ENCODE results near the gene ADORA2A. TPM values are rescaled to one million over a fixed set of nuclear protein-coding genes. Genes with fewer than 3 reads are reported as not detected.

ADORA2A gene
- total and polyA plus RNA-seq, 5 donors = 3.7 to 6.6 (median 5.2) TPM

DNA sequence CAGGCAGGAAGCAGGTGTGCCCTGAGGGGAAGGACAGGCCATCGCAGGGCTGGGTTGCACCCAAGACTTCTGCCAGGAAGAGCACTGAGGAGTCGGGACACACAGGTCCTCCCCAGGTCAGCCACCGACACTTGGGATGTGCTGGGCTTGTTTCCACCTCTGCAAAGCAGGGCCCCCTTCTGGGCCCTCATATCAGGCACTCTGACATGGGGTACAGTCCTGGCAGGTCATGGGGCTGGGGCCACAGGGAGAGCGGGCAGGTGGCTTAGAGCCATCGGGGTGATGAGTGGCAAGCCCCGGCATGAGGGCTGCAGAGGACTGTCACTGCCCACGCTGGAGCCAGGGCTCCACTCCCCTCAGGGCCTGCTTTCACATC is 7.9 kb upstream of the ADORA2A start:
- H3K9me3 ChIP-seq (ENCODE audit: control insufficient read depth, low read length) = no peaks in the 10 kb centered on the region
- no peaks in the 10 kb centered on the region for H3K27me3 ChIP-seq (ENCODE audit: control insufficient read depth, insufficient read depth)
- intact Hi-C loops (cut with DNase I) = loop anchor here in 1 of 4 donors (10.0 kb wide), 1 partner anchor 95 kb away; no protein-coding TSS in a partner anchor
- ATAC-seq (no peak), DNase-seq (peak in 2 of 3 donors; percentile 46 to 55)
- no peak overlapping the region for H3K27ac ChIP-seq (ENCODE audit: low read length)
- no peak overlapping the region for H3K4me3 ChIP-seq (ENCODE audit: low read length)
- H3K4me1 ChIP-seq (ENCODE audit: control insufficient read depth, insufficient read depth, low read length) = peaks cover 6% of the 10 kb centered on the region
- WGBS = 50% methylated on average over 7 of the region's 7 CpGs

DNA sequence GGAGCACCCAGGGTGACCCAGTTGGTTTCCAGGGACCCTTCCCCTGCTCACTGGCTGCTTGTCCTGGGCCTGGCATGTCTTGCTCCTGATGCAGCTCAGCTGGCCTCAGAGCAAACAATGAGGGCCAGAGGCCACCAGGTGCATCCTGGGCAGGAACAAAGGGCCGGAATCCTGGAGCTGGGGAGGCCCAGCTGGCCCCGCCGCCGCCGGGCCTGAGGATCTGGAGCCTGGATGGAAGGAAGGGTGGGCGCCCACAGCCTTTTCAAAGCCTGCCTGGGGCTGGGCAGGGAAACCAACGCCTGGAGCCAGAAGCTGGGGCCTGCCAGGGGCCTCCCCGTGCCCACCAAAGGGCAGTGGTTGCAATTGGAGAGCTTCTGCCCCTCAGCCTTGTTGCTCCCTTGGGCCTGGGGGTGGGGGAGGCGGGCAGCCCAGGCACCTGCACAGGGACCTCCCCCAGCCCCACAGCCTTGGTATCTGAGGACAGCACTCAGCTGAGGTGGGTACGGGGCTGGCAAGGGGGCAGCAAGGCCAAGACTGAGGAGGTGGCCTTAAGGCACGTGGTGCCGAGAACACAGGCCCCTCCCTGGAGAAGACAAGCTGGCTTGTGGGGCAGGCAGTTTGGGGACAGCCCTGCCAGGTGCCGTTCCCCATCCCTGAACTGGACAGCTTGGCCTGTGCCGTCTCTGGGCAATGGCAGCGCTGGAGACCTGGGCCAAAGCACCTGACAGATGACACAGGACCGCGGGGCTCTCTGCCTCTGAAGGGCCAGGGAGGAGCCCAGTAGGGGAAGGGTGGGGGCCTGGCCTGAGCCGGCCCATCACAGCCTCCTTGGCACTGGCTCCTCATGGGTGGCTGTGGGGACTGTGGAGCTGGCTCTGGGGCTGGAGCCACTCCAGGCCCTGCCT is 7.1 kb upstream of the ADORA2A start:
- Histone ChIP-seq H3K9me3 (ENCODE audit: control insufficient read depth, low read length) (no peaks in the 10 kb centered on the region), H3K27me3 (ENCODE audit: control insufficient read depth, insufficient read depth) (no peaks in the 10 kb centered on the region), H3K27ac (ENCODE audit: low read length) (peak overlapping the region; percentile 6), H3K4me1 (ENCODE audit: control insufficient read depth, insufficient read depth, low read length) (peaks cover 6% of the 10 kb centered on the region), H3K4me3 (ENCODE audit: low read length) (no peak overlapping the region)
- DNase-seq = peak in 2 of 3 donors; percentile 68 to 73
- ATAC-seq = peak; percentile 22 to 42
- intact Hi-C loops (cut with DNase I) = loop anchor here in 2 of 4 donors (5.0 to 10.0 kb wide), 4 partner anchors 54 to 97 kb away; no protein-coding TSS in a partner anchor
- whole genome bisulfite sequencing = 51% methylated on average over 18 of the region's 18 CpGs

DNA sequence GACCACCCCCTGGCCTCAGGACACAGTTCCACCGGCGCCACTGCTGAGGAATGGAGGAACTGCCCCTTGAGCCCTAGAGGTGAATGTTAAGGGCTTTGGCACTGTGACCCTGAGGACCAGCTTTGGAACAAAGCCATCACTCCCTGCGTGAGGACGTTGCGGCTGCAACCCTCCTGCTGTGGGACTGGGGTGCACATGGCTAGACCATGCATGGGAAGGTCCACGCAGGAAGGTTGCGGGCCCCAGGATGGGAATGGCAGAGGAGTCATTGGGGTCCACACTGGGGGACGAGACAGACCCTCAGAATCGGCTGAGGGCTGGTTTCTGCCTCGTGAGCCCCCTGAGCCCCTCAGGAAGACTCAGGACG is 6.4 kb upstream of the ADORA2A start:
- intact Hi-C loops (cut with DNase I) = loop anchor here in 2 of 4 donors (5.0 to 10.0 kb wide), 4 partner anchors 54 to 96 kb away; no protein-coding TSS in a partner anchor
- Histone ChIP-seq H3K9me3 (ENCODE audit: control insufficient read depth, low read length) (no peaks in the 10 kb centered on the region), H3K27ac (ENCODE audit: low read length) (no peak overlapping the region), H3K4me1 (ENCODE audit: control insufficient read depth, insufficient read depth, low read length) (peaks cover 6% of the 10 kb centered on the region), H3K4me3 (ENCODE audit: low read length) (no peak overlapping the region), H3K27me3 (ENCODE audit: control insufficient read depth, insufficient read depth) (no peaks in the 10 kb centered on the region)
- WGBS = 58% methylated on average over 11 of the region's 11 CpGs
- ATAC-seq = no peak
- DNase-seq = peak in 1 of 3 donors; percentile 52

- intact Hi-C loops (cut with DNase I) = loop anchor here in 2 of 4 donors (5.0 to 10.0 kb wide), 4 partner anchors 53 to 96 kb away; no protein-coding TSS in a partner anchor
- 60% methylated on average over 9 of the region's 9 CpGs for WGBS
- DNase-seq (peak in 1 of 3 donors; percentile 52), ATAC-seq (no peak)
- H3K27ac ChIP-seq (ENCODE audit: low read length) = no peak overlapping the region
- H3K9me3 ChIP-seq (ENCODE audit: control insufficient read depth, low read length) = no peaks in the 10 kb centered on the region
- H3K4me1 ChIP-seq (ENCODE audit: control insufficient read depth, insufficient read depth, low read length) = peaks cover 6% of the 10 kb centered on the region
- H3K4me3 ChIP-seq (ENCODE audit: low read length) = no peak overlapping the region
- no peaks in the 10 kb centered on the region for H3K27me3 ChIP-seq (ENCODE audit: control insufficient read depth, insufficient read depth)
Observed at GRCh38 chr22:24421428-24421931, 5.9 kb upstream of the ADORA2A start.

- 57% methylated on average over 5 of the region's 5 CpGs for WGBS
- intact Hi-C loops (cut with DNase I) = loop anchor here in 2 of 4 donors (5.0 to 10.0 kb wide), 4 partner anchors 53 to 95 kb away; no protein-coding TSS in a partner anchor
- Histone ChIP-seq H3K27ac (ENCODE audit: low read length) (no peak overlapping the region), H3K9me3 (ENCODE audit: control insufficient read depth, low read length) (no peaks in the 10 kb centered on the region), H3K4me3 (ENCODE audit: low read length) (no peak overlapping the region), H3K27me3 (ENCODE audit: control insufficient read depth, insufficient read depth) (no peaks in the 10 kb centered on the region), H3K4me1 (ENCODE audit: control insufficient read depth, insufficient read depth, low read length) (peaks cover 6% of the 10 kb centered on the region)
- ATAC-seq (no peak), DNase-seq (peak; percentile 17 to 69 (median 58))
Observed at GRCh38 chr22:24422102-24422665, 5.2 kb upstream of the ADORA2A start.

DNA sequence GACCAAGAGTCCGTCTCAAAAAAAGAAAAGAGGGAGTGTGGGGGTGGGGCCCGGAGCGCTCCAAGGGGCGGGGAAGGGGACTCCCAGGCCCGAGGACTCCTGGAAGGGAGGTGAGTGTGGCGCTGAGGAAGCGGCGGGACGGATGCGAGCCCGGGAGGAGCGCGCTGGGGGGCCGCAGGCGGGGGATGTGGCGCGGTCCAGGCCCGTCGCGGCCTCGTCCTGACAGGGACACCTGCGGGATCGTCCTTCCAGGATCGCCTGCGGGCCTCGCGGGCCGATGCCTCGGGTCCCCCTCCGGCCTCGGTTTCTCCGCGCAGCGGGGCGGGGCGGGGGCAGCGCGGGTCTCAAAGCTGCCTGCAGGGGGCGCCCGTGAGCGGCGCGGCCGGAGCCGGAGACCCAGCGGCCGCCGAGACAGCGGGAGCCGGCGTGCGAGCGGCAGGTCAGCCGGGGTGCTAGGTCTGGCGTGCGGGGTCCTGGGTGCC is 3.8 kb upstream of the ADORA2A start:
- peak; percentile 62 to 65 for ATAC-seq
- Histone ChIP-seq H3K4me3 (ENCODE audit: low read length) (peak overlapping the region; percentile 79), H3K9me3 (ENCODE audit: control insufficient read depth, low read length) (no peaks in the 10 kb centered on the region), H3K27me3 (ENCODE audit: control insufficient read depth, insufficient read depth) (no peaks in the 10 kb centered on the region), H3K4me1 (ENCODE audit: control insufficient read depth, insufficient read depth, low read length) (peaks cover 6% of the 10 kb centered on the region), H3K27ac (ENCODE audit: low read length) (no peak overlapping the region)
- intact Hi-C loops (cut with DNase I) = loop anchor here in 2 of 4 donors (5.0 to 10.0 kb wide), 4 partner anchors 51 to 94 kb away; no protein-coding TSS in a partner anchor
- WGBS = 1% methylated on average over 56 of the region's 56 CpGs
- peak; percentile 64 to 90 (median 84) for DNase-seq

- Histone ChIP-seq H3K27me3 (ENCODE audit: control insufficient read depth, insufficient read depth) (no peaks in the 10 kb centered on the region), H3K27ac (ENCODE audit: low read length) (no peak overlapping the region), H3K9me3 (ENCODE audit: control insufficient read depth, low read length) (no peaks in the 10 kb centered on the region), H3K4me1 (ENCODE audit: control insufficient read depth, insufficient read depth, low read length) (peaks cover 6% of the 10 kb centered on the region), H3K4me3 (ENCODE audit: low read length) (peak overlapping the region; percentile 79)
- 6% methylated on average over 105 of the region's 105 CpGs for WGBS
- intact Hi-C loops (cut with DNase I) = loop anchor here in 2 of 4 donors (5.0 to 10.0 kb wide), 4 partner anchors 51 to 93 kb away; no protein-coding TSS in a partner anchor
- ATAC-seq = peak; percentile 3
- DNase-seq = peak in 2 of 3 donors; percentile 74 to 75
Observed at GRCh38 chr22:24424001-24424900, 3.1 kb upstream of the ADORA2A start.

- H3K4me1 ChIP-seq (ENCODE audit: control insufficient read depth, insufficient read depth, low read length) = peaks cover 9% of the 10 kb centered on the region
Observed at GRCh38 chr22:24424901-24425775, 2.3 kb upstream of the ADORA2A start.

DNA sequence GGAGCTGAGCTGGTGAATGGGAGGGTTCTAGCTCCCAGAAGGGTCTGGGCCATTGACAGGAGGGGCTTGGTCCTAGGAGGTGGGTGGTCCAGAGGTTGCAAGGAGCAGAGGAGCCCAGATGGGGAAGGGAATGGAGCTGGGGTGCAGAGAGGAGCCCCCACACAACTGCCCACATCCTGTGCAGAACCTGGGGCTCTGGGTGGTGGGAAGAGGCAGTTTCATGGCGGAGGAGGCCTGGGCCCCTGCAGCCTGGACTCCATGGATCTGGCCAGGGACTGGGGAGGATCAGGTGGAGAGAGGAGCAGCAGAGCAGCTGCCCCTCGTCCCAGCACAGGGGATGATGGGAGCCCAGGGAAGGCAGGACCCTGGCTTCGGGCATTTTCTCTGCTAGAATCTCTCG is 963 bp upstream of the ADORA2A start:
- peaks cover 3% of the 10 kb centered on the region for H3K4me1 ChIP-seq (ENCODE audit: control insufficient read depth, insufficient read depth, low read length)
- no peak for ATAC-seq

More at GRCh38 chr22:24424901-24425775, 2.3 kb upstream of the ADORA2A start:
- peak in 2 of 3 donors; percentile 58 to 66 for DNase-seq
- H3K27me3 ChIP-seq (ENCODE audit: control insufficient read depth, insufficient read depth) = no peaks in the 10 kb centered on the region
- intact Hi-C loops (cut with DNase I) = loop anchor here (5.0 to 10.0 kb wide), 5 partner anchors 50 to 92 kb away; no protein-coding TSS in a partner anchor
- no peak overlapping the region for H3K27ac ChIP-seq (ENCODE audit: low read length)
- H3K4me3 ChIP-seq (ENCODE audit: low read length) = peak overlapping the region; percentile 79
- no peak for ATAC-seq
- WGBS = 67% methylated on average over 32 of the region's 32 CpGs
- no peaks in the 10 kb centered on the region for H3K9me3 ChIP-seq (ENCODE audit: control insufficient read depth, low read length)

More for the DNA sequence above, 963 bp upstream of the ADORA2A start:
- intact Hi-C loops (cut with DNase I) = loop anchor here in 3 of 4 donors (5.0 to 10.0 kb wide), 4 partner anchors 48 to 91 kb away; no protein-coding TSS in a partner anchor
- Histone ChIP-seq H3K27me3 (ENCODE audit: control insufficient read depth, insufficient read depth) (no peaks in the 10 kb centered on the region), H3K27ac (ENCODE audit: low read length) (no peak overlapping the region), H3K9me3 (ENCODE audit: control insufficient read depth, low read length) (no peaks in the 10 kb centered on the region), H3K4me3 (ENCODE audit: low read length) (no peak overlapping the region)
- DNase-seq = peak in 1 of 3 donors; percentile 17
- WGBS = 89% methylated on average over 4 of the region's 4 CpGs
